ENCODE measurements around the gene ELFN1.

ELFN1 gene

GRCh38 chr7:1725766-1726630, 55.9 kb downstream of the ELFN1 start:
- DNase-seq (ENCODE audit: low spot score), result no peak

GRCh38 chr7:1727079-1727478, 57.0 kb downstream of the ELFN1 start:
- DNase-seq (ENCODE audit: low spot score), result no peak

GRCh38 chr7:1727812-1728570, 57.9 kb downstream of the ELFN1 start:
- no peak for DNase-seq (ENCODE audit: low spot score)

GRCh38 chr7:1729183-1729582, 59.1 kb downstream of the ELFN1 start:
- DNase-seq (ENCODE audit: low spot score), result no peak

GRCh38 chr7:1729773-1730172, 59.7 kb downstream of the ELFN1 start:
- no peak for DNase-seq (ENCODE audit: low spot score)

GRCh38 chr7:1732072-1732471, 62.0 kb downstream of the ELFN1 start:
- DNase-seq (ENCODE audit: low spot score), result no peak

- no peak for DNase-seq (ENCODE audit: low spot score)
These were observed 62.6 kb downstream of the ELFN1 start for GRCh38 chr7:1732645-1733044.

- DNase-seq (ENCODE audit: low spot score), result no peak
These were observed 63.3 kb downstream of the ELFN1 start for GRCh38 chr7:1733206-1733907.

- DNase-seq (ENCODE audit: low spot score), result no peak
These were observed 64.0 kb downstream of the ELFN1 start for GRCh38 chr7:1733908-1734730.

- no peak for DNase-seq (ENCODE audit: low spot score)
These were observed 65.2 kb downstream of the ELFN1 start for GRCh38 chr7:1735262-1735661.

- no peak for DNase-seq (ENCODE audit: low spot score)
These were observed 65.9 kb downstream of the ELFN1 start for GRCh38 chr7:1735806-1736483.

- DNase-seq (ENCODE audit: low spot score), result no peak
These were observed 66.4 kb downstream of the ELFN1 start for GRCh38 chr7:1736484-1736817.

GRCh38 chr7:1736830-1737229, 66.8 kb downstream of the ELFN1 start:
- DNase-seq (ENCODE audit: low spot score), result no peak

- no peak for DNase-seq (ENCODE audit: low spot score)
These were observed 67.4 kb downstream of the ELFN1 start for GRCh38 chr7:1737523-1737922.

- DNase-seq (ENCODE audit: low spot score), result no peak
These were observed 67.9 kb downstream of the ELFN1 start for GRCh38 chr7:1737956-1738355.

- DNase-seq (ENCODE audit: low spot score), result no peak
These were observed 68.4 kb downstream of the ELFN1 start for GRCh38 chr7:1738511-1738910.

GRCh38 chr7:1738956-1739355, 68.9 kb downstream of the ELFN1 start:
- no peak for DNase-seq (ENCODE audit: low spot score)

- no peak for DNase-seq (ENCODE audit: low spot score)
These were observed 69.5 kb downstream of the ELFN1 start for GRCh38 chr7:1739593-1739992.

- DNase-seq (ENCODE audit: low spot score), result no peak
These were observed 70.1 kb downstream of the ELFN1 start for GRCh38 chr7:1740214-1740613.

GRCh38 chr7:1741246-1741645, 71.2 kb downstream of the ELFN1 start:
- DNase-seq (ENCODE audit: low spot score), result no peak

GRCh38 chr7:1741751-1742554, 71.9 kb downstream of the ELFN1 start:
- no peak for DNase-seq (ENCODE audit: low spot score)
